K562 (cell line): ENCODE results near the gene CCT5. TPM values are rescaled to one million over a fixed set of nuclear protein-coding genes. Genes with fewer than 3 reads are reported as not detected.

Experiments used
- EP300 ChIP-seq: IDR thresholded peaks from 2 replicates; pipeline ENCODE4 v1.6.1; 2012; ENCODE audit warnings: low read length, improper control_type of control experiment
- MCM7 ChIP-seq, 2 experiments: fragments of 450-650 bp; IDR thresholded peaks; 2 replicates each; pipeline ENCODE4 v1.6.1; 2016 to 2018
- PURB ChIP-seq: sonication (generic); formaldehyde crosslinking; IDR thresholded peaks from 2 replicates; pipeline ENCODE4 v1.9.0; 2021; ENCODE audit warnings: low read depth, mild to moderate bottlenecking, missing genetic modification reagents
- RUNX1 ChIP-seq: sonication (generic); IDR thresholded peaks from 2 replicates; pipeline ENCODE4 v1.6.1; 2016; ENCODE audit warnings: antibody characterized with exemption, low read depth
- ZNF232 ChIP-seq: sonication (generic); formaldehyde crosslinking; IDR thresholded peaks from 2 replicates; pipeline ENCODE4 v1.8.0; 2022; ENCODE audit warnings: mild to moderate bottlenecking, missing genetic modification reagents
- ZNF263 ChIP-seq: sonication (generic); formaldehyde crosslinking; IDR thresholded peaks from 2 replicates; pipeline ENCODE4 v1.8.0; 2022; ENCODE audit warnings: mild to moderate bottlenecking, missing genetic modification reagents, borderline replicate concordance
- ZNF707 ChIP-seq: fragments of 250-450 bp; sonication (Bioruptor Pico); conservative IDR thresholded peaks from 2 replicates; pipeline ENCODE4 v1.8.0; 2022; ENCODE audit warnings: inconsistent platforms, mild to moderate bottlenecking, moderate library complexity
- polyA plus RNA-seq, 8 experiments: library from polyadenylated mRNA; depleted of rRNA in 4 of 8; stranded (reverse) in 5 of 8; unstranded in 3 of 8; fragments of >200 nt; fragmentation: Nextera tagmentation in 2 of 8; fragmentation: Illumina TruSeq in 1 of 8; extraction: Ambion mirVana in 2 of 8; extraction: Trizol in 1 of 8; gene quantifications; 2 replicates each; pipeline versions ENCODE4 v1.2.1 to v1.2.3, GENCODE V29; 2011 to 2014; ENCODE audit warnings: inconsistent platforms in 1 of 8, missing spikeins in 1 of 8
- total RNA-seq, 7 experiments: library from RNA; depleted of rRNA in 6 of 7; stranded (reverse); fragments of >200 nt in 6 of 7; fragmentation: Illumina TruSeq in 2 of 7; extraction: Trizol in 2 of 7; gene quantifications; 2 replicates each; pipeline versions ENCODE4 v1.2.1 to v1.2.3, GENCODE V29; 2011 to 2021; ENCODE audit warnings: low replicate concordance in 1 of 7
- TF ChIP-seq, protein P1 (sequence below): fragments of 450-650 bp; formaldehyde crosslinking; IDR thresholded peaks from 2 replicates; pipeline ENCODE4 v1.4.0; 2020; ENCODE audit warnings: mild to moderate bottlenecking, mixed read lengths
- TF ChIP-seq, protein P2 (sequence below): IDR thresholded peaks from 2 replicates; pipeline ENCODE4 v1.6.1; 2012; ENCODE audit warnings: low read depth, low read length, improper control_type of control experiment, borderline replicate concordance
- TF ChIP-seq, protein P3 (sequence below): sonication (generic); formaldehyde crosslinking; IDR thresholded peaks from 2 replicates; pipeline ENCODE4 v1.8.1; 2023; ENCODE audit warnings: mild to moderate bottlenecking, missing genetic modification reagents
- TF ChIP-seq, protein P4 (sequence below), 2 experiments: fragments of 450-650 bp; formaldehyde crosslinking in 1 of 2; IDR thresholded peaks; 2 replicates each; pipeline versions ENCODE4 v1.4.0 to v1.6.1; 2014 to 2020; ENCODE audit warnings: mild to moderate bottlenecking in 2 of 2, borderline replicate concordance in 1 of 2, low read depth in 1 of 2
- TF ChIP-seq, protein P5 (sequence below): fragments of 450-650 bp; formaldehyde crosslinking; IDR thresholded peaks from 2 replicates; pipeline ENCODE4 v1.4.0; 2022; ENCODE audit warnings: missing genetic modification characterization

CCT5 gene
- total and polyA plus RNA-seq, 9 of the 15 experiments (the other 6 are each of a cell fraction or from before 2014, with no cell fraction given) = 782 to 1,606 (median 1,153) TPM

DNA sequence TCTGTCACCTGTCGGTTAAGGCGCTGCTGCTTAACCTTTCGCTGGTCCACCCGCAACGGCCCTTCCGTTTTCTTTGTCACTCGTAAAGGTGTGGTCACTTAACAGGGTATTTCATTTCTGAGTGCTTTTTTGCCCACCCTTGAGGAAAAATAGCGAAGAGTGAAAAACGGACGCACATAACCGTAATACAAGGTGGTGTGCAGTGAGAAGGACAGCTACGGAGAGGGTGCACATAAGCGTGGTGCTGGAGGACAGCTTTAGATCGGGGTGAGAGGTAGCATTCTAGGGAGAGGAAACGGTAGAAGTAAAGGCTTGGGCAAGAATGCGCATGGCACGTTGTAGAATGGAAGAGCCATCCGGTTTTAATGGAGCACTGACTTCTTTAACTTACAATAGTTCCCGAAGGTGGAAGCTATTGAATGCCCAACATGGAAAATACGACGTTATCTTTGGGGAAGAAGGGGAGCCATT is 761 bp downstream of the CCT5 start (continued):
- TF ChIP-seq, protein P1, sequence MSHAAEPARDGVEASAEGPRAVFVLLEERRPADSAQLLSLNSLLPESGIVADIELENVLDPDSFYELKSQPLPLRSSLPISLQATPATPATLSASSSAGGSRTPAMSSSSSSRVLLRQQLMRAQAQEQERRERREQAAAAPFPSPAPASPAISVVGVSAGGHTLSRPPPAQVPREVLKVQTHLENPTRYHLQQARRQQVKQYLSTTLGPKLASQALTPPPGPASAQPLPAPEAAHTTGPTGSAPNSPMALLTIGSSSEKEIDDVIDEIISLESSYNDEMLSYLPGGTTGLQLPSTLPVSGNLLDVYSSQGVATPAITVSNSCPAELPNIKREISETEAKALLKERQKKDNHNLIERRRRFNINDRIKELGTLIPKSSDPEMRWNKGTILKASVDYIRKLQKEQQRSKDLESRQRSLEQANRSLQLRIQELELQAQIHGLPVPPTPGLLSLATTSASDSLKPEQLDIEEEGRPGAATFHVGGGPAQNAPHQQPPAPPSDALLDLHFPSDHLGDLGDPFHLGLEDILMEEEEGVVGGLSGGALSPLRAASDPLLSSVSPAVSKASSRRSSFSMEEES (CRISPR knock-in tag) = no peak
- TF ChIP-seq ZNF263 (CRISPR knock-in tag) (no peak), MCM7 (IDR thresholded peaks at IDR 0.05) (no peak), PURB (no peak), RUNX1 (no peak), ZNF232 (CRISPR knock-in tag) (0 out of 2 replicates have a peak, but pooled peaks have one; percentile 12), ZNF707 (CRISPR knock-in tag) (no peak), EP300 (no peak)
- TF ChIP-seq, protein P2, sequence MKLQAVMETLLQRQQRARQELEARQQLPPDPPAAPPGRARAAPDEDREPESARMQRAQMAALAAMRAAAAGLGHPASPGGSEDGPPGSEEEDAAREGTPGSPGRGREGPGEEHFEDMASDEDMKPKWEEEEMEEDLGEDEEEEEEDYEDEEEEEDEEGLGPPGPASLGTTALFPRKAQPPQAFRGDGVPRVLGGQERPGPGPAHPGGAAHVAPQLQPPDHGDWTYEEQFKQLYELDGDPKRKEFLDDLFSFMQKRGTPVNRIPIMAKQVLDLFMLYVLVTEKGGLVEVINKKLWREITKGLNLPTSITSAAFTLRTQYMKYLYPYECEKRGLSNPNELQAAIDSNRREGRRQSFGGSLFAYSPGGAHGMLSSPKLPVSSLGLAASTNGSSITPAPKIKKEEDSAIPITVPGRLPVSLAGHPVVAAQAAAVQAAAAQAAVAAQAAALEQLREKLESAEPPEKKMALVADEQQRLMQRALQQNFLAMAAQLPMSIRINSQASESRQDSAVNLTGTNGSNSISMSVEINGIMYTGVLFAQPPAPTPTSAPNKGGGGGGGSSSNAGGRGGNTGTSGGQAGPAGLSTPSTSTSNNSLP = no peak
- TF ChIP-seq, protein P3, sequence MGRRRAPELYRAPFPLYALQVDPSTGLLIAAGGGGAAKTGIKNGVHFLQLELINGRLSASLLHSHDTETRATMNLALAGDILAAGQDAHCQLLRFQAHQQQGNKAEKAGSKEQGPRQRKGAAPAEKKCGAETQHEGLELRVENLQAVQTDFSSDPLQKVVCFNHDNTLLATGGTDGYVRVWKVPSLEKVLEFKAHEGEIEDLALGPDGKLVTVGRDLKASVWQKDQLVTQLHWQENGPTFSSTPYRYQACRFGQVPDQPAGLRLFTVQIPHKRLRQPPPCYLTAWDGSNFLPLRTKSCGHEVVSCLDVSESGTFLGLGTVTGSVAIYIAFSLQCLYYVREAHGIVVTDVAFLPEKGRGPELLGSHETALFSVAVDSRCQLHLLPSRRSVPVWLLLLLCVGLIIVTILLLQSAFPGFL (CRISPR knock-in tag) = no peak
- TF ChIP-seq, protein P4, sequence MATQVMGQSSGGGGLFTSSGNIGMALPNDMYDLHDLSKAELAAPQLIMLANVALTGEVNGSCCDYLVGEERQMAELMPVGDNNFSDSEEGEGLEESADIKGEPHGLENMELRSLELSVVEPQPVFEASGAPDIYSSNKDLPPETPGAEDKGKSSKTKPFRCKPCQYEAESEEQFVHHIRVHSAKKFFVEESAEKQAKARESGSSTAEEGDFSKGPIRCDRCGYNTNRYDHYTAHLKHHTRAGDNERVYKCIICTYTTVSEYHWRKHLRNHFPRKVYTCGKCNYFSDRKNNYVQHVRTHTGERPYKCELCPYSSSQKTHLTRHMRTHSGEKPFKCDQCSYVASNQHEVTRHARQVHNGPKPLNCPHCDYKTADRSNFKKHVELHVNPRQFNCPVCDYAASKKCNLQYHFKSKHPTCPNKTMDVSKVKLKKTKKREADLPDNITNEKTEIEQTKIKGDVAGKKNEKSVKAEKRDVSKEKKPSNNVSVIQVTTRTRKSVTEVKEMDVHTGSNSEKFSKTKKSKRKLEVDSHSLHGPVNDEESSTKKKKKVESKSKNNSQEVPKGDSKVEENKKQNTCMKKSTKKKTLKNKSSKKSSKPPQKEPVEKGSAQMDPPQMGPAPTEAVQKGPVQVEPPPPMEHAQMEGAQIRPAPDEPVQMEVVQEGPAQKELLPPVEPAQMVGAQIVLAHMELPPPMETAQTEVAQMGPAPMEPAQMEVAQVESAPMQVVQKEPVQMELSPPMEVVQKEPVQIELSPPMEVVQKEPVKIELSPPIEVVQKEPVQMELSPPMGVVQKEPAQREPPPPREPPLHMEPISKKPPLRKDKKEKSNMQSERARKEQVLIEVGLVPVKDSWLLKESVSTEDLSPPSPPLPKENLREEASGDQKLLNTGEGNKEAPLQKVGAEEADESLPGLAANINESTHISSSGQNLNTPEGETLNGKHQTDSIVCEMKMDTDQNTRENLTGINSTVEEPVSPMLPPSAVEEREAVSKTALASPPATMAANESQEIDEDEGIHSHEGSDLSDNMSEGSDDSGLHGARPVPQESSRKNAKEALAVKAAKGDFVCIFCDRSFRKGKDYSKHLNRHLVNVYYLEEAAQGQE (IDR thresholded peaks at IDR 0.05; ENCODE audit: borderline replicate concordance) = peak; percentile 61; the same call in 1 of the 2 replicates
- TF ChIP-seq, protein P4 (CRISPR knock-in tag; IDR thresholded peaks at IDR 0.05; ENCODE audit: low read depth) = no peak
- TF ChIP-seq, protein P5, sequence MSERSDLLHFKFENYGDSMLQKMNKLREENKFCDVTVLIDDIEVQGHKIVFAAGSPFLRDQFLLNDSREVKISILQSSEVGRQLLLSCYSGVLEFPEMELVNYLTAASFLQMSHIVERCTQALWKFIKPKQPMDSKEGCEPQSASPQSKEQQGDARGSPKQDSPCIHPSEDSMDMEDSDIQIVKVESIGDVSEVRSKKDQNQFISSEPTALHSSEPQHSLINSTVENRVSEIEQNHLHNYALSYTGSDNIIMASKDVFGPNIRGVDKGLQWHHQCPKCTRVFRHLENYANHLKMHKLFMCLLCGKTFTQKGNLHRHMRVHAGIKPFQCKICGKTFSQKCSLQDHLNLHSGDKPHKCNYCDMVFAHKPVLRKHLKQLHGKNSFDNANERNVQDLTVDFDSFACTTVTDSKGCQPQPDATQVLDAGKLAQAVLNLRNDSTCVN (CRISPR knock-in tag) = no peak
